Kidney (tissue), 14 donors: ENCODE measurements around the gene CNPY1. TPM values are rescaled to one million over a fixed set of nuclear protein-coding genes. Genes with fewer than 3 reads are reported as not detected.
A peak's percentile ranks its signal among the peaks of the same experiment; 100 is the strongest.

Source experiments
- DNase-seq, 5 donors: peaks; one replicate each; pipeline ENCODE4 v3.0.0-alpha.2; 2013 to 2020
- FAIRE-seq: peaks from 2 replicates; lab custom pipeline; 2012; peaks lifted over from hg19 to GRCh38; lab: Jason Lieb, UNC
- H3K27ac ChIP-seq, 2 donors: one replicate each; pipeline ENCODE4 v1.7.0; 2013; ENCODE audit warnings: low read depth in 2 of 2, low read length in 2 of 2, inconsistent platforms in 1 of 2
- H3K27me3 ChIP-seq: one replicate; pipeline ENCODE4 v1.7.1; 2013; ENCODE audit warnings: low read length, inconsistent platforms; ENCODE audit not compliant: control insufficient read depth, insufficient read depth
- H3K36me3 ChIP-seq, 3 donors: one replicate each; pipeline versions ENCODE4 v1.7.0 to v1.7.1; 2013; ENCODE audit warnings: low read length in 3 of 3, control low read depth in 1 of 3, inconsistent platforms in 1 of 3; ENCODE audit not compliant: insufficient read depth in 3 of 3, control insufficient read depth in 2 of 3
- H3K4me1 ChIP-seq, 3 donors: one replicate each; pipeline versions ENCODE4 v1.7.0 to v1.7.1; 2013; ENCODE audit warnings: low read length in 3 of 3, inconsistent platforms in 1 of 3, low read depth in 1 of 3; ENCODE audit not compliant: control insufficient read depth in 2 of 3, insufficient read depth in 2 of 3
- H3K4me3 ChIP-seq, 3 donors: one replicate each; pipeline versions ENCODE4 v1.7.0 to v1.8.1; 2013; ENCODE audit warnings: low read length in 3 of 3, control low read depth in 1 of 3, inconsistent platforms in 1 of 3
- H3K9ac ChIP-seq, 3 donors: one replicate each; pipeline versions ENCODE4 v1.7.0 to v1.7.1; 2013; ENCODE audit warnings: low read length in 3 of 3, control low read depth in 1 of 3, inconsistent platforms in 1 of 3
- H3K9me3 ChIP-seq, 3 donors: one replicate each; pipeline versions ENCODE4 v1.7.0 to v1.7.1; 2013; ENCODE audit warnings: low read length in 3 of 3, control low read depth in 1 of 3, inconsistent platforms in 1 of 3; ENCODE audit not compliant: control insufficient read depth in 2 of 3, insufficient read depth in 1 of 3
- intact Hi-C: fragments of 100-400 bp; cut with DNase I; formaldehyde crosslinking; loops from one replicate; pipeline ENCODE4 v1.11.1; 2022
- polyA plus RNA-seq: library from polyadenylated mRNA; stranded (reverse); fragments of 350-450 nt; fragmentation: Illumina TruSeq; extraction: RNeasy Lipid Tissue Mini Kit (QIAGEN cat#74804); gene quantifications from one replicate; pipeline ENCODE4 v1.2.3, GENCODE V29; 2014; ENCODE audit warnings: low read depth, low replicate concordance; ENCODE audit not compliant: insufficient read depth
- total RNA-seq: library from RNA; stranded (reverse); fragmentation: NEBNext Ultra II Directional; extraction: Animal tissue kit (Norgen Biotek cat#: 25700); gene quantifications from one replicate; pipeline ENCODE4 v1.2.1, GENCODE V29; 2021
- TF ChIP-seq, protein P1 (sequence below): IDR thresholded peaks from 3 replicates; pipeline ENCODE4 v1.5.1; 2012; ENCODE audit warnings: mild to moderate bottlenecking, moderate library complexity, borderline replicate concordance; ENCODE audit not compliant: insufficient read depth; ENCODE audit errors: extremely low read depth
- donor health status: control.
- donor health status: control.
- donor health status: control.
- donor health status: control.
- donor health status: control.
- donor health status: DM: yes; HTN: yes; CAD: no.
- donor health status: Normal renal cell carcinoma (clear cell type).

CNPY1 gene
- total and polyA plus RNA-seq, 2 donors from 2014 or later = not detected

DNA sequence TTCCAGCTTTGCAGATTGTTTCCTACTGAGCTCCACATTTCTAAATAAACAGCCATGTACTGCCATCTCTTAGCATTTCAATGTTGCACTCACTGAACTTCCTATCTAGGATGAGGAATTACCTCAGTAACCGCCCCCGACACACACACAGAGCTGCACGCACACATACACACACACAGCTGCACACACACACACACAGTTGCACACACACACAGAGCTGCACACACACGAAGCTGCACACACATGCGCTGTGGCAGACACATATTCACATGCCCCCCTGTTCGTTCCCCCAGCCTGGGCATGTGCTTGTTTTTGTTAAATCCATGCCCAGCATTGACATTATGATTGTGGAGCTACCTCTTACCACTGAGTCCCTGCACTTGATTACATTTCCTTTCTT lies 39.6 kb upstream of the CNPY1 start:
- TF ChIP-seq, protein P1, sequence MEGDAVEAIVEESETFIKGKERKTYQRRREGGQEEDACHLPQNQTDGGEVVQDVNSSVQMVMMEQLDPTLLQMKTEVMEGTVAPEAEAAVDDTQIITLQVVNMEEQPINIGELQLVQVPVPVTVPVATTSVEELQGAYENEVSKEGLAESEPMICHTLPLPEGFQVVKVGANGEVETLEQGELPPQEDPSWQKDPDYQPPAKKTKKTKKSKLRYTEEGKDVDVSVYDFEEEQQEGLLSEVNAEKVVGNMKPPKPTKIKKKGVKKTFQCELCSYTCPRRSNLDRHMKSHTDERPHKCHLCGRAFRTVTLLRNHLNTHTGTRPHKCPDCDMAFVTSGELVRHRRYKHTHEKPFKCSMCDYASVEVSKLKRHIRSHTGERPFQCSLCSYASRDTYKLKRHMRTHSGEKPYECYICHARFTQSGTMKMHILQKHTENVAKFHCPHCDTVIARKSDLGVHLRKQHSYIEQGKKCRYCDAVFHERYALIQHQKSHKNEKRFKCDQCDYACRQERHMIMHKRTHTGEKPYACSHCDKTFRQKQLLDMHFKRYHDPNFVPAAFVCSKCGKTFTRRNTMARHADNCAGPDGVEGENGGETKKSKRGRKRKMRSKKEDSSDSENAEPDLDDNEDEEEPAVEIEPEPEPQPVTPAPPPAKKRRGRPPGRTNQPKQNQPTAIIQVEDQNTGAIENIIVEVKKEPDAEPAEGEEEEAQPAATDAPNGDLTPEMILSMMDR = no peak
- H3K4me1 ChIP-seq = no peaks in the 10 kb centered on the region
- H3K4me3 ChIP-seq = no peak overlapping the region
- no peaks in the 10 kb centered on the region for H3K36me3 ChIP-seq
- no peak overlapping the region for H3K9ac ChIP-seq
- no peak for FAIRE-seq
- no peaks in the 10 kb centered on the region for H3K9me3 ChIP-seq
- no peak overlapping the region for H3K27ac ChIP-seq
- DNase-seq = peak in 1 of 5 donors; percentile 14
- no peaks in the 10 kb centered on the region for H3K27me3 ChIP-seq
- intact Hi-C loops = no loop called here

DNA sequence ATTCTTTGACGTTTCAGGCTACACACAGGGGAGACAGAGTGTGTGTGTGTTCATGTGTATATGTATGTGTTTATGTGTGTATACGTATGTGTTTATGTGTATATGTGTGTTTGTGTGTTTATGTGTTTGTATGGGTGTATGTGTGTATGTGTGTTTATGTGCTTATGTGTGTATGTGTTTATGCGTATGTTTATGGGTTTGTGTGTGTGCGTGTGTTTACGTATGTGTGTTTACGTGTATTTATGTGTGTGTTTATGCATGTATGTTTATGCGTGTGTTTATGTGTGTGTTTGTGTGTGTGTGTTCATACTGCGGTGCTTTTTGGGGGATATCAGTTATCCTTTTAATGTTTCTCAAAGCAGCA lies 39.2 kb upstream of the CNPY1 start:
- H3K27me3 ChIP-seq = no peaks in the 10 kb centered on the region
- intact Hi-C loops = no loop called here
- no peak for FAIRE-seq

DNA sequence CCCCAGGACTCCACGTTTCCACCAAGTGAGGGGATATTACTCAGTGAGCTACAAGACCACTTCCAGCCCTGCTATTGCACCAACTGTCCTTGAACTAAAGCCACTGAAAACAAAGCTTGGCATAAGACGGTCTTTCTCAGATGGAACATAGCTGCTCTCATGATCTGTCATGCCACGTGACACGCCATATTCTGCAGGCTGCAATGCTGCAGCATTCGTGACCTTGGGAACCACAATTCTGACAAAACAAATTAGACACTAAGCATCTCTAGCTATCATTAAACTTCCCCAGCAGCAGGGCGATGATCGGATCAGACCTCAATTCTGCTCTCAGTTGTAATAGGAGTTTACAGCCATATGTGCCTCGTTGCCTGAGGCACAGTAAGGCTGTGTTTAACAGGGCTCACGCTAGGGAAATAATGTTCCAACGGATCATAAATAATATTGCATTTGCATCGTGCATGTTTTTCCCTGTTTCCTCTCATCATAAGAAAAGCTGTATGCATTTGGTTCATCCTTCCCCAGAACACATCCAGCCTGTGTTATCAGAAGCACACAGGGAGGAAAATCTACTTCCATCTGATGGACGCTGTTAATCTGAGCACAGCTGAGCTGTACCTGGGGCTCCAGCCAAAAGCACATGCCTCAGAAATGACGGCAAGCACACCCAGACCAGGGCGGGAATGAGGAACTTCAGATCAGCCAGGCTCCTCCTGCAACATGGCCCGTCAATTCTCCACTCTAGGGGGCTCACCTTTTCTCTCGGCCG lies 38.6 kb upstream of the CNPY1 start:
- TF ChIP-seq, protein P1 = no peak
- no peak overlapping the region for H3K27ac ChIP-seq
- no peak overlapping the region for H3K4me3 ChIP-seq
- H3K27me3 ChIP-seq = no peaks in the 10 kb centered on the region
- no peaks in the 10 kb centered on the region for H3K36me3 ChIP-seq
- no peak overlapping the region for H3K9ac ChIP-seq
- DNase-seq = peak in 1 of 5 donors; percentile 65
- no peak for FAIRE-seq
- intact Hi-C loops = no loop called here
- no peaks in the 10 kb centered on the region for H3K9me3 ChIP-seq
- H3K4me1 ChIP-seq = no peaks in the 10 kb centered on the region

More for the DNA sequence above, 39.2 kb upstream of the CNPY1 start:
- no peaks in the 10 kb centered on the region for H3K4me1 ChIP-seq
- H3K4me3 ChIP-seq = no peak overlapping the region
- DNase-seq = no peak
- TF ChIP-seq, protein P1 = no peak
- no peaks in the 10 kb centered on the region for H3K36me3 ChIP-seq
- H3K9me3 ChIP-seq = no peaks in the 10 kb centered on the region
- no peak overlapping the region for H3K9ac ChIP-seq
- H3K27ac ChIP-seq = no peak overlapping the region
